HL-60 (cell line): ENCODE measurements around the gene EGFL8.

Experiments used
- DNase-seq, 2 experiments: peaks; one replicate each; pipeline ENCODE4 v3.0.0-alpha.2; 2010 to 2020; ENCODE audit warnings: low read depth in 1 of 2, low spot score in 1 of 2
- H3K27ac ChIP-seq: fragments of 250-450 bp; sonication (Bioruptor Pico); replicated peaks from 2 replicates; pipeline ENCODE4 v1.5.1; 2020; ENCODE audit warnings: mild to moderate bottlenecking, moderate library complexity
- H3K27me3 ChIP-seq: fragments of 250-450 bp; sonication (Bioruptor Pico); 2 replicates; pipeline ENCODE4 v1.5.1; 2021; ENCODE audit warnings: mild to moderate bottlenecking, moderate library complexity; ENCODE audit not compliant: insufficient read depth, poor library complexity, severe bottlenecking
- H3K4me3 ChIP-seq: replicated peaks from 2 replicates; pipeline ENCODE4 v1.5.1; 2011; ENCODE audit warnings: mild to moderate bottlenecking, control low read depth, low read length; ENCODE audit not compliant: insufficient read depth
- GABPA ChIP-seq: IDR thresholded peaks from 2 replicates; pipeline ENCODE4 v1.6.1; 2012; ENCODE audit warnings: low read depth
- POLR2AphosphoS5 ChIP-seq: IDR thresholded peaks from 2 replicates; pipeline ENCODE4 v1.6.1; 2012; ENCODE audit warnings: low read depth
- SPI1 ChIP-seq: IDR thresholded peaks from 2 replicates; pipeline ENCODE4 v1.6.1; 2012; ENCODE audit warnings: low read depth, mild to moderate bottlenecking, borderline replicate concordance
- TF ChIP-seq, protein P1 (sequence below): IDR thresholded peaks from 2 replicates; pipeline ENCODE4 v1.6.1; 2012; ENCODE audit warnings: low read depth; ENCODE audit not compliant: insufficient replicate concordance
- TF ChIP-seq, protein P2 (sequence below): IDR thresholded peaks from one replicate; pipeline ENCODE4 v1.5.1; 2011; ENCODE audit warnings: low read length, control low read depth, inconsistent platforms; ENCODE audit not compliant: insufficient read depth

Gene EGFL8

GRCh38 chr6:32190054-32190851, 25.9 kb downstream of the EGFL8 start, which contains the start of gene PBX2:
Gene PBX2, minus strand, starts transcription at chr6:32190202. Its CDS starts 287 bp downstream, at chr6:32189915.
- peak within 1 kb of the TSS; percentile 71 for H3K4me3 ChIP-seq
- no peaks in the 10 kb centered on the region for H3K27me3 ChIP-seq
- peak within 1 kb of the TSS; percentile 95 for H3K27ac ChIP-seq
- TF ChIP-seq POLR2AphosphoS5, result peak; percentile 30; the same call in 1 of the 2 replicates
- TF ChIP-seq, protein P1, sequence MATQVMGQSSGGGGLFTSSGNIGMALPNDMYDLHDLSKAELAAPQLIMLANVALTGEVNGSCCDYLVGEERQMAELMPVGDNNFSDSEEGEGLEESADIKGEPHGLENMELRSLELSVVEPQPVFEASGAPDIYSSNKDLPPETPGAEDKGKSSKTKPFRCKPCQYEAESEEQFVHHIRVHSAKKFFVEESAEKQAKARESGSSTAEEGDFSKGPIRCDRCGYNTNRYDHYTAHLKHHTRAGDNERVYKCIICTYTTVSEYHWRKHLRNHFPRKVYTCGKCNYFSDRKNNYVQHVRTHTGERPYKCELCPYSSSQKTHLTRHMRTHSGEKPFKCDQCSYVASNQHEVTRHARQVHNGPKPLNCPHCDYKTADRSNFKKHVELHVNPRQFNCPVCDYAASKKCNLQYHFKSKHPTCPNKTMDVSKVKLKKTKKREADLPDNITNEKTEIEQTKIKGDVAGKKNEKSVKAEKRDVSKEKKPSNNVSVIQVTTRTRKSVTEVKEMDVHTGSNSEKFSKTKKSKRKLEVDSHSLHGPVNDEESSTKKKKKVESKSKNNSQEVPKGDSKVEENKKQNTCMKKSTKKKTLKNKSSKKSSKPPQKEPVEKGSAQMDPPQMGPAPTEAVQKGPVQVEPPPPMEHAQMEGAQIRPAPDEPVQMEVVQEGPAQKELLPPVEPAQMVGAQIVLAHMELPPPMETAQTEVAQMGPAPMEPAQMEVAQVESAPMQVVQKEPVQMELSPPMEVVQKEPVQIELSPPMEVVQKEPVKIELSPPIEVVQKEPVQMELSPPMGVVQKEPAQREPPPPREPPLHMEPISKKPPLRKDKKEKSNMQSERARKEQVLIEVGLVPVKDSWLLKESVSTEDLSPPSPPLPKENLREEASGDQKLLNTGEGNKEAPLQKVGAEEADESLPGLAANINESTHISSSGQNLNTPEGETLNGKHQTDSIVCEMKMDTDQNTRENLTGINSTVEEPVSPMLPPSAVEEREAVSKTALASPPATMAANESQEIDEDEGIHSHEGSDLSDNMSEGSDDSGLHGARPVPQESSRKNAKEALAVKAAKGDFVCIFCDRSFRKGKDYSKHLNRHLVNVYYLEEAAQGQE, result no peak
- TF ChIP-seq, protein P2, sequence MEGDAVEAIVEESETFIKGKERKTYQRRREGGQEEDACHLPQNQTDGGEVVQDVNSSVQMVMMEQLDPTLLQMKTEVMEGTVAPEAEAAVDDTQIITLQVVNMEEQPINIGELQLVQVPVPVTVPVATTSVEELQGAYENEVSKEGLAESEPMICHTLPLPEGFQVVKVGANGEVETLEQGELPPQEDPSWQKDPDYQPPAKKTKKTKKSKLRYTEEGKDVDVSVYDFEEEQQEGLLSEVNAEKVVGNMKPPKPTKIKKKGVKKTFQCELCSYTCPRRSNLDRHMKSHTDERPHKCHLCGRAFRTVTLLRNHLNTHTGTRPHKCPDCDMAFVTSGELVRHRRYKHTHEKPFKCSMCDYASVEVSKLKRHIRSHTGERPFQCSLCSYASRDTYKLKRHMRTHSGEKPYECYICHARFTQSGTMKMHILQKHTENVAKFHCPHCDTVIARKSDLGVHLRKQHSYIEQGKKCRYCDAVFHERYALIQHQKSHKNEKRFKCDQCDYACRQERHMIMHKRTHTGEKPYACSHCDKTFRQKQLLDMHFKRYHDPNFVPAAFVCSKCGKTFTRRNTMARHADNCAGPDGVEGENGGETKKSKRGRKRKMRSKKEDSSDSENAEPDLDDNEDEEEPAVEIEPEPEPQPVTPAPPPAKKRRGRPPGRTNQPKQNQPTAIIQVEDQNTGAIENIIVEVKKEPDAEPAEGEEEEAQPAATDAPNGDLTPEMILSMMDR, result no peak
- no peak for TF ChIP-seq GABPA
- peak; percentile 76 for TF ChIP-seq SPI1
- peak; percentile 93 to 94 for DNase-seq

- Histone ChIP-seq H3K27ac (peak overlapping the region; percentile 95), H3K27me3 (no peaks in the 10 kb centered on the region), H3K4me3 (peak overlapping the region; percentile 71)
- DNase-seq, result no peak
- no peak for TF ChIP-seq POLR2AphosphoS5
- TF ChIP-seq, protein P1, result no peak
Observed at GRCh38 chr6:32190911-32191677, 26.7 kb downstream of the EGFL8 start.

DNA sequence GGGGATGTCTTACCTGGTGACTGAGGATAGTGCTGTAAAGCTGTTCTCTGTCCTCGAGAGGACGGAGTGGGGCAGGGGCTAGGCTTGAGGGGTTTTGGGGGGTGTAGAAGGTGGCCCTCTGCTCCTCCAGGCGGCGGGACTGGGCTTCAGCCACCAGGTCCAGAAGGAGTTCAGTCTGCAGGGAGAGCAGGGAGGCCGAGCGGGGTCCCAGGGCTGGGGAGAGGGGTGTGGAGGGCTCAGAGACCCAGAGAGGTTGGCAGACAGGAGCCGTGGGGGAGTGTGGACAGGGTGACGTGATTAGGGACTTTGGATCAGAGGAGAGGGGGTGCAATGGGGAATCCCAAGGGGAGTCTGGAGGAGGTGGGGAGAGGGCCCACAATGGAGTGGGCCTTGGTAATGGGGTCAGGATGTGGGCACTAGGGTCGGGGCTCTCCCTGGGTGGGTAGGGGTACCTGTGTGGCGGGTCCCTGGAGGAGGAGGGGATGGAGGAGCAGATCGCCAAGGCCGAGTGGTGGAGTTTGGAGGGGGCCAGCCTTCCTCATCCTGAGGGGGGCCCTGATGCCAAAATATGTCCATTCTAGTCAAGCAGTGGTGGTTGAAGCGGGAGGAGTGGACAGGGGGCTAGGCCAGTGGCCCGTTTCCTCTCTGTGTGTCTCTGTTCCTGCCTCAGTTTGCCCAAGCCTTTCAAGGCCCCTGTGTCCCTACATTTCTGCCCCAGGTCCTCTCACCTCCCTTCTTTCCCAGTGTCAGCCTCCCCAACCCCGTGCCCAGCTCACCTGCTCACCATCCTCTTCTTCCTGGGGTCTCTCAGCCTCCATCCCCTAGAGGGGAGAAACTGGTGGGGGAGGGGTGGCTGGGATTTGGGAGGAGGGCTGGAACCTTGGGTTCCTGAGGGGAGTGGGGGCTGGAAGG, 27.6 kb downstream of the EGFL8 start:
- DNase-seq, result no peak
- peak overlapping the region; percentile 71 for H3K4me3 ChIP-seq
- TF ChIP-seq GABPA (no peak), POLR2AphosphoS5 (no peak), SPI1 (no peak)
- TF ChIP-seq, protein P2, result no peak
- TF ChIP-seq, protein P1, result no peak
- H3K27ac ChIP-seq, result peak overlapping the region; percentile 95
- H3K27me3 ChIP-seq, result no peaks in the 10 kb centered on the region
